ENCODE results near the gene NAA40. TPM values are rescaled to one million over a fixed set of nuclear protein-coding genes. Genes with fewer than 3 reads are reported as not detected.

NAA40 gene
- polyA plus RNA-seq, 4 donors, result 19.3 to 39.8 (median 32.1) TPM

DNA sequence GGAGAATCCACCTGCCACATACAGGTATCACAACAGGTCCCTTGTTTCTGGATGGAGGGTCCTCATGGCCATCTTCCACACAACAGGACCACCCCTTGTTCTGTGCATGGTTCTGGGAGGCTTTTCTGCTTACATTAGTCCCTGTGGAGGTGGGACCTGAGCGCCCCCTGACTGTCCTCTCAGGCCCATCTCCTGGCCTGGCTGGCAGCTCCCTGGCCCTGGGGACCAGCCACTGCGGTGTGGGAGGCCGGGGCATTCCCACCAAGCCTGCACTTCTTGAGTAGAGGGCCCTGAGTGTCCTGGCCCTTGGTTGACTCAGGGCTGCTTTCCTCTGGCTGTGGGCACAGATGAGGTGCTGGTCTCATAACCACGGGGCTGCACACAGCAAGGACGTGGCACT is 40.6 kb downstream of the NAA40 start:
- no peak for DNase-seq (ENCODE audit: low read depth in 4 of 4, low spot score in 3 of 4)

DNA sequence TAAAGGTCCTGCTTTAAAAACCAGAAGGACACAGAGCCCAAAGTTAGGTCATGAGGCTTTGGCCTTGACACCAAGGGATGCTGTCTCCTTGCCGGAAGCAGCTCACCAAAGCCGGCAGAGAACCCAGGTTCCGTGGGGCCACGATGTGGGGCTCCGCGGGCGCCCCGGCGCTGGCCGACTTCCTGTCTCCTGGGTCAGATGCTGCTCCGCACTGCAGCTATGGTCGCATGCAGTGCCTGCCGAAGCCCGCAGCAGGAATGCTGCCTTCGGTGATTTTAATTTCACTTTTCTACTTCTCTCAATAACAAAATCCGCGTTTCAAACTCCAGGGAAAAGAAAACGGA is 47.0 kb downstream of the NAA40 start:
- no peak for DNase-seq (ENCODE audit: low read depth in 4 of 4, low spot score in 3 of 4)

DNA sequence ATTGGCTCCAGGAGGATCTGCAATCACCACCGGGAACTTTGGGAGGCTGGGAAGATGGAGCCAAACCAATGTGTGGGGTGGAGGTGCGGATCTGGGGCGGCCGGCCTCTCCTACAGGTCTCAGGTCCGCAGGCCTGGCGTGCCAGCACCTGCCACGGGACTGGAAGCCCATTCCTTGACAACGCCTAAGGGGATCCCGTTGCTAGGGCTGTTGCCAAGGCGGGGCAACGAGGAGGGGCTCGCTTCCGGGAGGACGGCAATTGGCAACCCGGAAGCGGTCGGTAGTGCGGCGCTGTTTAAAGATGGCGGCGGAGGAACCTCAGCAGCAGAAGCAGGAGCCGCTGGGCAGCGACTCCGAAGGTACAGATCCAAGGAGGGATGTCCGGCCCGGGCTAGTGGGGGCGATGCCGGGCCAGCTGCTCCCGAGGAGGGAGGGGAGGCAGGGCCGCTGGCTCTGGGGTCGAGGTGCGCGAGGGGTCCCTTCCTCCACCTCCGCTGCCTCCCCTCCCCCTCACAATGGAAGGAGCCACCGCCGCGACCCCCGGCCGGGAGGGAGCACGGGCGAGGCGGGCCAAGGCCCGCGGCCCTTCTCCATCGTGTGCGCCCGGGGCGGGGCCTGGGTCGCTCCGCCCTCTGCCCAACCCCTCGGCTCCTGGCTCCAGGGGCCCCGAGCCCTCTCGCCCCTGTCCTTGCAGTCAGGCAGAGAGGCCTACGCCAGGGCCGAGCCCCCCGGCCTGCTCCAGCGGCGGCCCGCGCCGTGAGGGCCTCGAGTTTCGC is 47.5 kb downstream of the NAA40 start, which contains the start of gene OTUB1:
Gene OTUB1 (plus strand): TSS at position 283 of the 776 bp plus-strand sequence. CDS start 19 bp downstream, at position 302.
- DNase-seq (ENCODE audit: low read depth in 4 of 4, low spot score in 3 of 4), result peak; percentile 76 to 83 (median 80)

DNA sequence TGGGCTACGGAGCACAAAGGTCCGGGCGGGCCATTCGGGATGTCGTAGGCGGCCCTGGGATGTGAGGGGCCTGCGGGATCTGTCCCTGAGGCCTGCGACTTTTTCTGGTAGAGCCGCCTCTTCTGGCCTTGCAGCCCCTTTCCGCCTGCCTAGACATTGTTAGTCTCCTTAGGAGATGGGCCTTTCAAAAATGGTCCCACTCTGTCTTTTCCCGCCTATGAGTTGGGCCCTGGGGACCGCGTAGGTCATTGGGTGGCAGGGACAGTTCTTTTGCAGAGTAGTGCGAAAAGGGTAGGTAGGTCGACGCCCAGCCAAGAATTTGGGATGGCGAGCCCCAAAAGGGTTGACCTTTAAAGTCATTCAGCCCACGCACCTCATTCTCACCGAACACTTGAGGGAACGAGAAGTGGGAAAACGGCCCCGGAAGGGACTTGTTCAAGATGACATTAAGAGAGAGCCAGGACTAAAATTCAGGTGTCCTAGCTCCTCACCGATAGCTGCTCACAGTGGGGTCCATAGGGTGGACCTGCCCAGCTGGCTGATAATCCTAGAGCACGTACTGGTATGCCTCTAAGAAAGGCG is 48.2 kb downstream of the NAA40 start:
- no peak for DNase-seq (ENCODE audit: low read depth in 4 of 4, low spot score in 3 of 4)

DNA sequence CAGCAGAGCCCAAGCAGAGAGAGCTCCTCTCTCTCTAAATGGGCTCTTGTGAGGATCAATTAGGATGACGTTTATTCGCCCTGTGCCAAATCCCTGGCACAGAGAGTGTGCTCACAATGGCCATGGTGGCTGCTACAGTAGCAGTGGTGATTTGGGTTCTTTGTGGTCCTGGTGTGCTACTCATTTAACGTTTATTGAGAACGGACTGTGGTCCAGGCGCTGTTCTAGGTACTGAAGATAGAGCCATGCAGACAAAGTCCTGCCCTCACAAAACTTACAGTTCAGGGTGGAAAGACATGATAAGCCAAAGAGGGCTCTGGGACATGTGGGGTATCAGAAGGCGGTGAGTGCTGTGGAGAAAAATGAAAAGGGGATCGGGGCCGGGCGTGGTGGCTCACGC is 52.8 kb downstream of the NAA40 start:
- no peak for DNase-seq (ENCODE audit: low read depth in 4 of 4, low spot score in 3 of 4)

DNA sequence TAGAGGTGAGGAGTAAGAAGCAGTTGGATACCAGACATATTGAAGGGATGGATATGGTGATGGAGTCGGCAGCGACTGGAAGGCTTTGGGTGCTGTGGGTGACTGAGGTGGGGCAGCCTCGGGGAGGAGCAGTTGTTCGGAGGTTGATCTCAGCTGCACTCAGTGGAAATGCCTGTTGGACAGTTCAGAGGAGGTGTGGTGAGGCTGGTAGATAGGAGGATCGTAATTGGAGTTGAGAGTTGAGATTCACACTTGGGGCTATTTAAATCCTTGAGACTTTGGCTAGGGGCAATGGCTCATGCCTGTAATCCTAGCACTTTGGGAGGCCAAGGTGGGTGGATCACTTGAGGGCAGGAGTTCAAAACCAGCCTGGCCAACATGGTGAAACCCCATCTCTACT is 54.3 kb downstream of the NAA40 start:
- DNase-seq (ENCODE audit: low read depth in 4 of 4, low spot score in 3 of 4), result no peak

DNA sequence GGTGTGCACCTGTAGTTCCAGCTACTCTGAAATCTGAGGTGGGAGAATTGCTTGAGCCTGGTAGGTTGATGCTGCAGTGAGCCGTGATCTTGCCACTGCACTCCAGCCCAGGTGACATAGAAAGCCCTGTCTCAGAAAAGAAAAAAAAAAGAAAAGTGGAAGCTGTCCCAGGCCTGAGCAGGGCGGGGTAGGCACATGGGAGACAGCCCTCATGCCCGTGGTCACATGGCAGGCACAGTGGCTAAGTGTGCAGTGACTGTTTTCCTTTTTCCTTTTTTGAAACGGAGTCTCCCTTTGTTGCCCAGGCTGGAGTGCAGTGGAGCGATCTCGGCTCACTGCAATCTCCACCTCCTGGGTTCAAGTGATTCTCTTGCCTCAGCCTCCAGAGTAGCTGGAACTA is 55.2 kb downstream of the NAA40 start:
- no peak for DNase-seq (ENCODE audit: low read depth in 4 of 4, low spot score in 3 of 4)

DNA sequence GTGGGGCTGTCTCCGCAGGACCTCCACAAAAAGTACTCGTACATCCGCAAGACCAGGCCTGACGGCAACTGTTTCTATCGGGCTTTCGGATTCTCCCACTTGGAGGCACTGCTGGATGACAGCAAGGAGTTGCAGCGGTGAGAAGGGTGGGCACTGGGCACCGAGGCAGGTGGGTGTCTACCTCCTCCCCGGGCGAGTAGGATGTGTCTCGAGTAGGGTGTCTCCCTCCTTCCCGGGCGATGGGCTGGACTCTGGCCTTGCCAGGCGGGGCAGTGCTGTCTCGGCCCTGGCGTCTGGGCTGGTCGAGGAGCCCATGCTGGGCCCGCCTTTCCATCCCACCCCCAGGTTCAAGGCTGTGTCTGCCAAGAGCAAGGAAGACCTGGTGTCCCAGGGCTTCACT is 57.7 kb downstream of the NAA40 start:
- DNase-seq (ENCODE audit: low read depth in 4 of 4, low spot score in 3 of 4), result no peak

DNA sequence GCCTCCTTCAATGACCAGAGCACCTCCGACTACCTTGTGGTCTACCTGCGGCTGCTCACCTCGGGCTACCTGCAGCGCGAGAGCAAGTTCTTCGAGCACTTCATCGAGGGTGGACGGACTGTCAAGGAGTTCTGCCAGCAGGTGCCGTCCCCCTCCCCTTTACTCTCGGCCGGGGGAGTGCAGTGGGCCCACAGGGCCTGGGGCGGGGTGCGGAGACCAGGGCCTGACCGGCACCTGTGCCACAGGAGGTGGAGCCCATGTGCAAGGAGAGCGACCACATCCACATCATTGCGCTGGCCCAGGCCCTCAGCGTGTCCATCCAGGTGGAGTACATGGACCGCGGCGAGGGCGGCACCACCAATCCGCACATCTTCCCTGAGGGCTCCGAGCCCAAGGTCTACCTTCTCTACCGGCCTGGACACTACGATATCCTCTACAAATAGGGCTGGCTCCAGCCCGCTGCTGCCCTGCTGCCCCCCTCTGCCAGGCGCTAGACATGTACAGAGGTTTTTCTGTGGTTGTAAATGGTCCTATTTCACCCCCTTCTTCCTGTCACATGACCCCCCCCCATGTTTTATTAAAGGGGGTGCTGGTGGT is 58.4 kb downstream of the NAA40 start:
- DNase-seq (ENCODE audit: low read depth in 4 of 4, low spot score in 3 of 4), result no peak

DNA sequence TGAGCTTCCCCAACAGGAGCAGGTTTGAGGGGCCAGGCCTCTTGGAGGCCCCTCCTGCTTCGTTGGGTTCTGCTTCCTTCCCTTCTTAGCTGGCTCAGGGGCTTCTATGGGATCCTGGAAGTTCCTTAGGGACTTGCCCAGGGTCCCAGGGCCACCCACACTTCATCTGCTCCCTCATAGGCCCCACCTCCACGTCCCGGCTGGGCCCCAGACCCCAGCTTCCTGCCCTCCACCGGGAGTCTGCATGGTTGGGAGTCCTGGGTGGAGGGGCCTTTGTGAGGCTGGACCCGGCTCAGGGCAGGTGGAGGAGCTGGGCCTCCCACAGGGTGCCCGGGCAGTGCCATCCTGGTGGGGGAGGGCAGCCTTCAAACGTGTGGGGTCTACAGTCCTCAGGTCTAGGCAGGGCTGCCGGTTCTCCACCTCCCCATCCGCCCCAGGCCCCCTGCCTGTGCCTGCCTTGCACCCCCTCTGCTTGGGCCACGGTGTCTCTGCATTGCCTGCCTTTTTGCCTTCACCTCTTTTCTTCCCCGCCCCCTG is 59.1 kb downstream of the NAA40 start:
- no peak for DNase-seq (ENCODE audit: low read depth in 4 of 4, low spot score in 3 of 4)

DNA sequence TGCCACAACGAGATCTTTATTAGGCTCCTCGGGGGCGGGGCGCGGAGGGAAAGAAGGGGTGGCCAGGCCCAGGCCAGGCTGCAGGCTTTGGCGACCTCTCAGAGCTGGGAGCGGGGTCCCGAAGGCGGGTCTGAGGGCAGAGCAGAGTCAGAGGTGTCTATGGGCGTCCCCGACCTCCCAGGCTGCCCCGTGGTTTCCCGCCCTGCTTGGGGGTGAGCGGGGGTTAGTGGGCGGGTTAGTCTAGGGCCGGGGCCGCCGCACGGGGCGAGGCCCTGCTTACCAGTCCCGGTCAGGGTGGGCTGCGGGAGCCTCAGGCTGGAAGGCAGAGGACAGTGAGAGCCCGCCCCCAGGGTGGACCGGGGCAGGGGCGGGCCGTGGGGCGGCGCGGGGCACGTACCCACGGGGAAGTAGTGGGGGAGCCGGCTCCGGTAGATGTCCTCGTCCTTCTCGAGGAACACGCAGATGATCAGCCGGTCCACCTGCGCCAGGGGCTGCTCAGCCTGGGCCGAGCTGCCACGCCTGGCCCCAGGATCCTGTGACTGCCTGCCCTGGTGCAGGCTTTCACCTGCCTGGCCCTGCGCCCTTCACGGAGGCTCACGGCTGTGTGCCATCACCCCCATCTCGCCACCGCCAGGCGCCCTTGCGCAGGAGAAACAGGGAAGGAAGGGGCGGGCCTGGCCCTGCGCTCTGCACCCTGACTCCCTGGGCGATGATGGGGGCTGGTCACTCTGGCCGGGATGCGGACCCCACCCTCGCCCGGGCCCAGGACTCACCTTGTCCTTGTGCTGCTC is 60.0 kb downstream of the NAA40 start:
- no peak for DNase-seq (ENCODE audit: low read depth in 4 of 4, low spot score in 3 of 4)

DNA sequence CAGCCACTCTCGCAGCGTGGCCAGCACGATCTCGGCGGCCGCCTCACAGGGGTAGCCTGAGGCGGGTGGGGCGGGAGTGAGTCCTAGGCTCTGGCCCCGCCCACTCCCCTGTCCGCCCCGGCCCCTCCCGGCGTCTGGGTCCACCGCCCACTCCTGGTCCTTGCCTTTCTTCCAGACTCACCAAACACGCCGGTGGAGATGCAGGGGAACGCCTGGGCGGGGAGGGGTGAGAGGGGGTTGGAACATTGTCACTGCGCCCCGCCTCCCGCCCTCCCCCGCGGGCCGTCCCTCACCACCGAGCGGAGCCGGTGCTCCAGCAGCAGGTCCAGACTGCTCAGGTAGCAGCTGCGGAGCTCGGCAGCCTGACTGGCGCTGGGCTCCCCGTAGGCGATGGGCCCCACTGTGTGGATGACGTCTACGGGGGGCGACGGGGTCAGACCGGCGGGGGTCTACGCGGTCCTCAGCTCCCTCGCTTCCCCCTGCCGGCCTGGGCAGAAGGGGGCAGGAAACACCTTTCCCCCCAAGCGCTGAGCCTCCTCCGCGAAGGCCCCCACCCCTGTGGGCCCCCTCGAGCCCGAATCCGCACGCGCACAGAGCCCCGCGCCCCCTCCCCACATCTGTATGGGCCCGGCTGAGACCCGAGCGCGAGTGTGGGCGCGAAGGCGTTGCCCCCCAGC is 60.7 kb downstream of the NAA40 start:
- DNase-seq (ENCODE audit: low read depth in 4 of 4, low spot score in 3 of 4), result no peak

DNA sequence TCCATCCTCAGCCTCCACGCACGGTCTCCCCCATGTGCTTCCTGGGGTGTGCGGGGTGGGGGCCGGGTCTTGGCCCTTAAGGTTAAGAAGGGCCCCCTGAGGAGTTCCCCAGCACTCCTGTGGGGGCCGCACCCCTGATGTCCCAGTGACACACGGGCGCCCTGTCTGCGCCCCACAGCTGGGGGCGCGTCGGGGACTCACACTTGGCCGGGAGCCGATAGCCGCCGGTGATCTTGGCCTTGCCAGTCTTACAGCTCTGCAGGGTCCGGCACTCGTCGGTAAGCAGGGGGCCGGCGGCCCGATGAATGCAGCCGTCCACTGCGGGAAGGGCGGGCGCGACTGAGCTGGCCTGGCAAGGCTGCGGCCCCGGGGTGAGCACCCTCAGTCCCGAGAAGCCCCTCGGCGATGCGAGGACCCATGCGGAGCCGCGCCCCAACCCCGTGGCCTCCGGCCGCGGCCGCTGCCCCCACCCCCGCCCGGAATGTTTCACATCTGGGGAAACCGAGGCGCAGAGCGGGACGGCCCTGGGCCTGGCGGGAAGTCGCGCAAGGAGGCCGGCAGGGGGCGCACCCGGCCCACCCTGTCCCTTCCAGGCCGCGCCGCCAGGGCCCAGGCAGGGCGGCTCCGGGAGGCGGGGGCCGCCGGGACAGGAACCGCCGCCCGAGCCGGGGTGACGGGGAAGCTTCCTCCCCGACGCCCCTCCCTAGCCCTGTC is 61.4 kb downstream of the NAA40 start:
- DNase-seq (ENCODE audit: low read depth in 4 of 4, low spot score in 3 of 4), result no peak

DNA sequence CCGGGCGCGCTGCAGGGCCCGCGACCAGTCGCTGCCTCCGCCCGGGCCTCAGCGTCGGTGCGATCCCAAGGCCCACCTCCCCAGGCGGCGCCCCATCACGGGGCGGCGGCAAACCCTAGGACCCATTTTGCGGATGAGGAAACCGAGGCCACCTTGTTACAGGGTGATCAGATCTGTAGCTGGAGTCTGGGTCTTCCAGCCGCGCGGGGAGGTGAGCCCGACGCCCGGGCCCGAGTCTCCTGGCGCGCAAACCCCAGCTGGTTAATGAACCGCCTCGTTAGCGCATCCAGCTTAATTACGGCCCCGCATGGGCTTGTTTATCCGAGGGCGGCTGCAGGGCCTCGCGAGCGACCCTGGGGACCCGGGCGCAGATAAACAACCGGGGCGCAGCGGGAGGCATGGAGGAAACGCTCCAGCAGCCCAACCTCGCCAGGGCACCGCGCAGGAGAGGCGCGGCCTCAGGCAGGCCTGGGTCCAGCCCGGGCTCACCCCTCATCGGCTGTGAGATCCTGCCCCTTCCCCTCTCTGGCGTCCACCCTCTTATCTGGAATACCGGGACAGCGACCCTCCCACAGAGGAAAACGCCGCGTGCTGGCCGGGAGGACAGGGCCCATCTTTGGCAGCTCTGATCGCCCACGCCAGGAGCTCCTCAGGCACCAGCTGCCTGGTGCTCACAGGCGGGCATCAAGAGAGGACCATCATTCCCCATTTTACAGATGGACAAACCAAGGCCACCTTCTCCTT is 62.1 kb downstream of the NAA40 start:
- DNase-seq (ENCODE audit: low read depth in 4 of 4, low spot score in 3 of 4), result no peak

DNA sequence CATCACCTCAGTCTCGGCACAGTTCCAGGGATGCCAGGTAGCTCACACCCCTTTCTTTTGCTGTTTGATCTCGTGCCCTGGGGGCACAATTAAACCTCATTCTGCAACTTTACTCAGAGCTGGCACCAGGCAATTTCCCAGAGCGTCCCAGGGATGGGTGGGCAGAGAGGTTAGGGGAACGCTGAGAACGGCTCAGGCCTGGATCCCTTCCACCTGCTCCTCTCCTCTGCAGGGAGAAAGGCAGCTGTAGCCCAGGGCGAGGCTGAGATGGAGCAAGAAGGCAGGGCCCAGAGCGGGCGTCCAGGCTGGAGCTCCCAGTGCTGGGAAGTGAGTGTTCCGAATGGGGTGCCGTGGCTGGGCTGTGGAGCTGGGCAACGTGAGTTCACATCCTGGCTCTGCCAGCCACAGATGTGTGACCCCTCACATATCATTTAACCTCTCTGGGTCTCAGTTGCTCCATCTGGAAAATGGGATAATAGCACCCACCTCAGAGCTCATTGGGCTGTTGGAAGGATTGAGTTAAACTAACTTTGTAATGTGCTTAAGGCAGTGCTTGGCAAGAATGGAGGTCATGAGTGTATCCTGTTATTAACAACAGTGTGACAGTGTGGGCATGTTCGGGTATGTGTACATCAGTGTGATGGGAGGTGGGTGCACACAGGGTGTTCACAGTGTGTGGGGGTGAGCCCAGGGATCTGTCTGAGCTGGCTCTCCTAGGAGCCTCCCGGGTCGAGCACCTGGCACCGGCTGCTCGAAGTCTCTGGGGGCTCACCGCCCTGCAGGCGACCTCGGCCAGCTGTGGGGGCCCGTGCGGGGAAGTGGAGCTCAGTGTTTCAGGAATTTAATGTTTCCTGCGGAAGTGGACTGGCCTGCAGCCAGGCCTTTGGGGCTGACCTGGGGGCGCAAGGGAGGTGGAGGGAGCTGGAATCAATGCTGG is 63.0 kb downstream of the NAA40 start:
- DNase-seq (ENCODE audit: low read depth in 4 of 4, low spot score in 3 of 4), result no peak

DNA sequence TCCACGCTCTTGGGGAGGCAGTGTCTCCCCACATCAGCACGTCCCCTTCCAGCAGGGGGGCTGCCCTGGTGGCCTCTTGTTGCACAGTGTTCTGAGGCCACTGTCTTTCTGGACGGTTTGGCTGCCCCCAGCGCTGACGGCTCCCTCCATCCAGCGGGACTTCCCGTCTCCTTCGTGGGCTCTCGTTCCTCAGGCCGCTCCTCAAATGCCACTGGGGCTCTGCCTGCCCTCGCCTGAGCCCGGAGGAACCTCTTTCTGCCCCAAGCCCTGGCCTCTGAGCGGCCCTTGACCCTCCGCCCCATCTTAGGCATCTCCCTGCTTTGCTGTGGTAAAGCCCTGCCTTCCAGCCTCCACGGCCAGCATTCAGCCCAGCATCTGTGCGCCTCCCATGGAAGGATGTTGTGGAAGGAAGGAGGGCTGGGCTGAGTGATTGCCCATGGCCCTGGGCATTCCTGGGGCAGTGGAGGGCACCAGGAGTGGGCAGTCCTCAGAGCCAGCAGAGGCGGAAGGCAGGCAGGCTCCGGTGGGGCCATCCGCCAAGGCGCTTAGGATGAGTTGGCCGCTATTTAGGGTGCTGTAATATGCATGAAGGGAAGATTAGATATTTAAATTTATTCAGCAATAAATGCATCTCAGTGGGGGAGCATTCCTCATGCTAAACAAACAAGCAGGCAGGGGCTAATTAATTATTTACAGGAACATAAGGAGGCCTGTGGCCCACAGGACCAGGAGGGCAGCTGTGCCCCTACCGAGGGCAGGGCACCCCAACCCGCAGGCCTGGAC is 65.2 kb downstream of the NAA40 start:
- DNase-seq (ENCODE audit: low read depth in 4 of 4, low spot score in 3 of 4), result no peak

DNA sequence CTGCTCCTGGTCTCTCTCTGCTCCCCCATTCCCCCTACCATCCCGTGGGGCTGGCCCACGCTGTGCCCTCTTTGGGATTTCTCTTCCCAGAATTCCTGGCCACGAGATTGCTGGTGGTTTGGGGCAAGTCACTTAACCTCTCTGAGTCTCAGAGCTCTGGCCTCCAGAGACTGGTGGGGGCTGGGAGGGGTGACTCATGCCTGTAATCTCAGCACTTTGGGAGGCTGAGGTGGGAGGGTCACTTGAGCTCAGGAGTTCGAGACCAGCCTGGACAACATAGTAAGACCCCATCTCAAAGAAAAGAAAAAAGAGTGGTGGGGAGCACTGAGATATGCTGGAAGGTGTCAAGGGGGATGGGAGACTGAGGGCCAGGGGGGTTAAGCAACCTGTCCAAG is 65.8 kb downstream of the NAA40 start:
- no peak for DNase-seq (ENCODE audit: low read depth in 4 of 4, low spot score in 3 of 4)

Data from left renal pelvis (tissue), 4 donors.